HG03280 (cell line): ENCODE measurements around the gene BCL3.
A peak's percentile ranks its signal among the peaks of the same experiment; 100 is the strongest.
"Not testable (repeated sequence)": the region's sequence is repeated elsewhere in the genome, so short reads cannot be mapped to it uniquely, and the experiment has no call there.

Source experiments
- ATAC-seq: cut with Tn5 transposase; IDR thresholded peaks from one replicate; pipeline ENCODE4 v1.9.1; 2021; ENCODE audit warnings: mild to moderate bottlenecking, moderate library complexity; ENCODE audit not compliant: unreplicated experiment

Gene BCL3

DNA sequence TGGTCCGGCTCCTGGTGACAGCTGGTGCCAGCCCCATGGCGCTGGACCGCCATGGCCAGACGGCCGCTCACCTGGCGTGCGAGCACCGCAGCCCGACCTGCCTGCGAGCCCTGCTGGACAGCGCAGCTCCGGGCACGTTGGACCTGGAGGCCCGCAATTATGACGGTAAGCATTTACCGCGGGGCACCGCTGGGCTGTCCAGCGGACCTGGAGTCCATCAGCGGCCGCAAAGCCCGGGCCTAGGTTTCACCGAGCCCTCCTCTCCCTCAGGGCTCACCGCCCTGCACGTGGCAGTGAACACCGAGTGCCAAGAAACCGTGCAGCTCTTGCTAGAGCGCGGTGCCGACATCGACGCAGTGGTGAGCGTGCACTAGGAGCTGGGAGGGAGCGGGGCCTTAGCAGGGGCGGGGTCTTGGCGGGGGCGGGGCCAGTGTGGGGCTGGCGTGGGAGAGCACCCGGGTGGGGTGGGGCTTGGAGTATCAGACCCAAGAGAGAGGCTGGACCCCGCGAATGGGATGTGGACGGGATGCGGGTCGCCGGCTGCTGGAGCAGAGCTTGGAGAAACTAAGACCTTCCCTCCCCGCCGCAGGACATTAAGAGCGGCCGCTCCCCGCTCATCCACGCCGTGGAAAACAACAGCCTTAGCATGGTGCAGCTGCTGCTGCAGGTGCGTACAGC lies 8.7 kb downstream of the BCL3 start:
- ATAC-seq: no peak

DNA sequence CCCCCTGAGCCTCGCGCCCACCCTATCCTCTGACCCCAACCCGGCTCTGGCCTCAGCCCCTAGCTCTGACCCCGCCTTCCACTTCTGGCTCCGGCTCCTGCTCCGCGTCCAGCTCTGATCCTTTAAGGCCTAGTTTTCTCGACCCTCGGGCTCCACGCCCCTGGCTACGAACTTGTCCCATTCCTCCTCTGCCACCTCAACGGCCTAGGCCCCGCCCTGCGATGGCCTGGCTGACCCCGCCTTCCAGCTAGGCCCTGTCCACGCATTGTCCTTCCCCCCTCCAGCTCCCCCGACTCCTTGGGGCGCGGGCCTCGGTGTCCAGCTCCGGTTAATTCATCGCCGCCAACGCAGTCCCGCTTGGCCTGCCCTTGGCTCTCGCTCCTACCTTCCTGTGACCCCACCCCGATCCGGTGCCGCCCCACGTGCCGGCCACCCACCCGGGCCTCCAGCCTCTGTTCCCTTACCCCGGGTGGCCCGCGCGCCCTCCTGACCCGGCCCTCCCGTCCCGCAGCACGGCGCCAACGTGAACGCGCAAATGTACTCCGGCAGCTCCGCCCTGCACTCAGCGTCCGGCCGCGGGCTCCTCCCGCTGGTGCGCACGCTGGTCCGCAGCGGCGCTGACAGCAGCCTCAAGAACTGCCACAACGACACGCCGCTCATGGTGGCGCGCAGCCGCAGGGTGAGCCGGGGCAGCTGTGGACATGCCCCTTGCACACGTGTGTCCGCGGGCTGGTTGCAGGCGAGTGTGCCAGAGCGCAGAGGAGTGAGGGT lies 9.4 kb downstream of the BCL3 start:
- no peak for ATAC-seq

DNA sequence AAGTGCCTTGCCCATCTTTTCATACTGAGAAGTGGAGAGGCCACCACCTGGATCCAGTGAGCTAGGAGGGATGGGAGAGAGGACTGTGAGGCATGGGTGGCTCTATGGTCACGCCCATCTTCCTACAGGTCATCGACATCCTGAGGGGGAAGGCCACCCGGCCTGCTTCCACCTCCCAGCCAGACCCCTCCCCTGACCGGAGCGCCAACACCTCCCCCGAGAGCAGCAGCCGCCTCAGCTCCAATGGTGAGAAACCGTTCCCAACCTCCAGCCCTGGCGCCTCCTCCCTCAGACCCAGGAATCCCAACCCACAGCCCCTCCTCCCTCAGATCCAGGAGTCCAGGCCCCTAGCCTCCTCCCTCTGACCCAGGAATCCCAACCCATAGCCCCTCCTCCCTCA lies 10.1 kb downstream of the BCL3 start:
- no peak for ATAC-seq

DNA sequence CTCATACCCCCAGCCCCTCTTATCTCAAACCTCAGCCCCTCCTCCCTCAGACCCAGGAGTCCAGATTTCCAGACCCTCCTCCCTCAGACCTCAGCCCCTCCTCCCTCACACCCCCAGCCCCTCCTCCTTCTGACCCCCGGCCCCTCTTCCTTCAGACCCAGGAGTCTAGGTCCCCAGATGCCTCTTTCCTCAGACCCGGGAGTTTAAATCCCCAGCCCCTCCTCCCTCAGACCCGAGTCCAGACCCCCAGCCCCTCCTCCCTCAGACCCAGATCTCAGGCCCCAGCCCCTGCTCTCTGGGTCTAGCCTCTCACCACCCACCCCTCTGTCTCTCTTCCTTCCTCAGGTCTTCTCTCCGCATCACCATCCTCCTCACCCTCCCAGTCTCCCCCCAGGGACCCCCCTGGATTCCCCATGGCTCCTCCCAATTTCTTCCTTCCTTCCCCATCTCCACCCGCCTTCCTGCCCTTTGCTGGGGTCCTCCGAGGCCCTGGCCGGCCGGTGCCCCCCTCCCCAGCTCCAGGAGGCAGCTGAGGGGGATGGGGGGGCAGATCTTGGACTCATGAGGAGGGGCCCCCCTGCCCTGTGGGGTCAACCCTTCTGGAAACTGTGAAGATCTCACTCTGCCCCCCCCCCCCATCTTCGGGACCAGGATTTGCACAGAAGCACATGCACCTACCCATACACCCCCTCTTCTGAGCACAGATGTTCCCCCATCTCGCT lies 10.7 kb downstream of the BCL3 start:
- ATAC-seq: no peak

DNA sequence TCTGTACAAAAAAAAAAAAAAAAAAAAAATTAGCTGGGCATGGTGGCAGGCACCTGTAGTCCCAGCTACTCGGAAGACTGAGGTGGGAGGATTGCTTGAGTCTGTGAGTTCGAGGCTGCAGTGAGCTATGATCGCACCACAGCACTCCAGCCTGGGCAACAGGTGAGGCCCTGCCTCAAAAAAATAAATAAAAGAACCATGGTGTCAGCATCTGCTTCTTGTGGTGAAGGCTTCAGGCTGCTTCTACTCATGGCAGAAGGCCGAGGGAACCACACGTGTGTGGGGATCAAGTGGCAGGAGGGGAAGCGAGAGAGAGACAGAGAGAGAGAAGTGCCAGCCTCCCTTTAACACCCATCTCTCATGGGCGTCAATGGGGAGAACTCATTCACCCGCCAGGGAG lies 13.5 kb downstream of the BCL3 start:
- no peak for ATAC-seq

DNA sequence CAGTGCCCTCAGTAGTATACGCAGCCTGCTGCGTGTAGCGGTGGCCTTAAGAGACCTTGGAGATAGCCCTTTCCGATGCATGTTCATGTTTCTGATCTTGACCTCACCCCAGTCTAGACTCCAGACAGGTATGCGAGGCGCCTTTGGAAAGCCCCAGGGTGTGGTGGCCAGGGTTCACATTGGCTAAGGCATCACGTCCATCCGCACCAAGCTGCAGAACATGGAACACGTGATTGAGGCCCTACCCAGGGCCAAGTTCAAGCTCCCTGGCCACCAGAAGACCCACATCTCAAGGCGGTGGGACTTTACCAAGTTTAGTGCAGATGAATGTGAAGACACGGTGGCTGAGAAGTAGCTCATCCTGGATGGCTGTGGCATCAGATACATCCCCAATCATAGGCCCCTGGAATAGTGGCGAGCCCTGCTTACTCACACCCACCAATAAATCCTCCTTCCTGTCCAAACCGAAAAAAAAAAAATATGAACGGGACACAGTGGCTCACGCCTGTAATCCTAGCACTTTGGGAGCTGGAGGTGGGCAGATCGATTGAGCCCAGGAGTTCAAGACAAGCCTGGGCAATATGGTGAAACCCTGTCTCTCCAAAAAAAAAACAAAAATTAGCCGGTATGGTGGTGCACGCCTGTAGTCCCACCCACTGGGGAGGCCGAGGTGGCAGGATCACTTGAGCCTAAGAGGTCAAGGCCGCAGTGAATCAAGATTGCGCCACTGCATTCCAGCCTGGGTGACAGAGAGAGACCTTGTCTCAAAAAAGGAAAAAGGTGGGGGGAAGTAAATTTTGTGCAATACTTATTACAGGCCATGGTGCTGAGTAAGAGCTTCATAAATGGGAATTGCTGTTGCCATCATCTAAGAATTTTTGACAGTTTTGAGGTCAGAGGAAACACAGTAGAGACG lies 16.8 kb downstream of the BCL3 start:
- no peak for ATAC-seq

DNA sequence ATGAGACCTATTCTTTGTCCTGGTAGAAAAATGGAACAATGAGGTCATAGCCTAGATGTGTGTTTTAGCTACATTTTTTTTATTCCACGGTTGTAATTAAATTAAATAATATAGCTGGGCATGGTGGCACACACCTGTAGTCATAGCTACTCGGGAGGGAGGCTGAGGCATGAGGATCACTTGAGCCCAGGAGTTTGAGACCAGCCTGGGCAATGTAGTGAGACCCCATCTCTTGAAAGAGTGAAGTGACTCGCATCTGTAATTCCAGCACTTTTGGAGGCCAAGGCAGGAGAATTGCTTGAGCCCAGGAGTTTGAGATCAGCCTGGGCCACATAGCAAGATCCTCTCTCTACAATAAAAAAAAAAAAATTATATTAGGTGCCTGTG lies 17.4 kb downstream of the BCL3 start:
- ATAC-seq: no peak

DNA sequence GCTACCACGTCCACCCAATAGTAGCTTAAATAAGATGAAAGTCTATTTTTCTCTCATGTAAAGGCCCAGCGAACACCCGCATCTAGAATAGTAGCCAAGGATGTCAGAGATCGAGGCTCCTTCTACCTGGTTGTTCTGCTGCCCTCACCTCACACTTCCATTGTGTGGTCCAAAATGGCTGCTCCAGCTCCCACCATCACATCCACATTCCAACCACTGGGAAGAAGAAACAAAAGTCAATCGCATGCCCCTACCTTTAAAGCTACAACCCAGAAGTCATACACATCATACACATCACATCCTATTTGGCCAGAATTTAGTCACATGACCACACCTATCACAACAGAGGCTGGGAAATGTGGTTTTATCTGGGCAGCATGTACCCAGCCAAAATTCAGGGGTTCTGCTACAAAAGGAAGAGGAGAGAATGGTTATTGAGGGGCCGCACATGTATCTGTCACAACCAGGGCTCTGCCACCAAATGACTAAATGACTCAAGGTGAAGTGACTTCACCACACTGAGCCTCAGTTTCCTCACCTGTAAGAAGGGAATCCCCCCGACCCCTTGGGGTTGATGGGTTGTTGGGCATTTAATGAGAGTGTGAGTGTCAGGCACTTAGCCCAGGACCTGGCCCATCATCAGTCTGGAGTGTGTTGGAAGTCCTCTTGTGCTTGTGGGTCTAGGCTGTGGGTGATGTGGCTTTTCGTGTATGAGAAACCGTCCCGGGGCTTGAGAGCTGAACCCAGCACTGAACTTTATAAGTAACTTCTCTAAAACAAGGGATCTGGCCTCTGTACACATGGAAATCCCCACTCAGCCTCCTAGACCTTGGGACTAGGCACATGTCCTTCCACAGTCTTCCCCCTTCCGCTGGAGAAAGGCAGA lies 19.0 kb downstream of the BCL3 start:
- ATAC-seq: no peak

DNA sequence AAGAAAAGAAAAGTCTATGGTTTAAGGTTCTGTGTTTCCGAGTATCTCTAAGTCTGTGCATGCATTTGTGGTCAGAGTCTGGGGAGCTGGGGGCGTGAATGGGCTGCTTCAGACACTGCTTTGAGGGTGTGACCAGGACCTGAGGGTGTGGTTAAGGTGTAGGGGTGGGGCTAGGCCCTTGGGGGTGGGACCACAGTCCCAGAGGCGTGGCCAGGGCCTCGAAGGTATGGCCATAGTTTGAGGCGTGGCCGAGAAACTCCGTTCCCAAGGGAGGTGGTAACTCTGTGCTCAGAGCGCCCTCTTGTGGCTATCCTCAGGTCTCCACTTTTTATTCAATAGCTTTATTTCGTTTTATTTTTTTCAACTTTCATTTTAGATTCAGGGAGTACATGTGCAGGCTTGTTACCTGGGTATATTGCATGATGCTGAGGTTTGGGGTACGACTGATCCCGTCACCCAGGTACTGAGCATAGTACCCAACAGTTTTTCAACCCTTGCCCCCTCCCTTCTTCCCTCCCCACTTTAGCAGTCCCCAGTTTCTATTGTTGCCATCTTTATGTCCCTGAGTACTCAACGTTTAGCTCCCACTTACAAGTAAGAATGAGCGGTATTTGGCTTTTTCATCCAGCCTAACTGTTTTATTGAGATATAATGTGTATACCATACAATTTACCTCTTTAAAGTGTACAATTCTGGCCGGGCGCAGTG lies 22.2 kb downstream of the BCL3 start:
- ATAC-seq: peak; percentile 98

DNA sequence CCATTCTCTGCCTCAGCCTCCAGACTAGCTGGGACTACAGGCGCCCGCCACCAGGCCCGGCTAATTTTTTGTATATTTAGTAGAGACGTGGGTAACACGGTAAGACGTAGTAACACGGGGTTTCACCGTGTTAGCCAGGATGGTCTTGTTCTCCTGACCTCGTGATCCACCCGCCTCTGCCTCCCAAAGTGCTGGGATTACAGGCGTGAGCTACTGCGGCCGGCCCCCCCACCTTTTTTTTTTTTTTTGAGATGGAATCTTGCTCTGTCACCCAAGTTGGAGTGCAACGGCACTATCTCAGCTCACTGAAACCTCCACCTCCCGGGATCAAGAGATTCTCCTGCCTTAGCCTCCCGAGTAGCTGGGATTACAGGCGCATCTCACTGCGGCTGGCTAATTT lies 23.6 kb downstream of the BCL3 start:
- not testable (repeated sequence) for ATAC-seq

DNA sequence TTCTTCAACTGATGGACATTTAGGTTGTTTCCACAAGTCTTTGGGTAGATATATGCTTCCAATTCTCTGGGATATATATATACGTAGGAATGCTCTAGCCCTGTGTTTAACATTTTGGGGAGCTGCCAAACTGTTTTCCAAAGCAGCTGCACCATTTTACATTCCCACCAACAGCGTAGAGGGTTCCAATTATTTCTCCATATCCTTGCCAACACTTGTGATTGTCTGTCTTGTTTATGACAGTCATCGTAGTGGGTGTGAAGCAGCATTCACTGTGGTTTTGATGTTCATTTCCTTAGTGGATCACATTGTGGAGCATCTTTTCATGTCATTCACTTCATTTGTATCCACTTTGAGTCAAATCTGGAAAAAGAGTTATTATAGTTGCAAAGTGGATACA lies 24.5 kb downstream of the BCL3 start:
- ATAC-seq: no peak

DNA sequence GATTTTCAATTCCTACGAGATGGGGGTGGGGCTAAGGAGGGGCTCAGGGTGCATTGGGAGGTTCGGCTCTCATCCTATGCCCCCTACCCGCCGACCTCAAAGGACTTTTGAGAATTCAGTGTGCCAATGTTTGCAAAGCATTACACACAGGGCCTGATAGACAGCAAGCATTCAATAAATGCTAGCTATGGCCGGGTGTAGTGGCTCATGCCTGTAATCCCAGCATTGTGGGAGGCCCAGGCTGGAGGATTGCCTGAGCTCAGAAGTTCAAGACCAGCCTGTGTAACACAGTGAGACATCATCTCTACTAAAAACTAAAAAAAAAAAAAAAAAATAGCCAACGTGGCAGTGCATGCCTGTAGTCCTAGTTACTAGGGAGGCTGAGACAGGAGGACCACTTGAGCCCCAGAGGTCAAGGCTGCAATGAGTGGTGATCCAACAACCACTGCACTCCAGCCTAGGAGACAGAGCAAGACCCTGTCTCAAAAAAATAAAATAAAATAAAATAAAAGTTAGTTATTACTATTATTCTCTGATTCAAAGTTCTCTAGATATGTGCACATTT lies 27.2 kb downstream of the BCL3 start:
- no peak for ATAC-seq

DNA sequence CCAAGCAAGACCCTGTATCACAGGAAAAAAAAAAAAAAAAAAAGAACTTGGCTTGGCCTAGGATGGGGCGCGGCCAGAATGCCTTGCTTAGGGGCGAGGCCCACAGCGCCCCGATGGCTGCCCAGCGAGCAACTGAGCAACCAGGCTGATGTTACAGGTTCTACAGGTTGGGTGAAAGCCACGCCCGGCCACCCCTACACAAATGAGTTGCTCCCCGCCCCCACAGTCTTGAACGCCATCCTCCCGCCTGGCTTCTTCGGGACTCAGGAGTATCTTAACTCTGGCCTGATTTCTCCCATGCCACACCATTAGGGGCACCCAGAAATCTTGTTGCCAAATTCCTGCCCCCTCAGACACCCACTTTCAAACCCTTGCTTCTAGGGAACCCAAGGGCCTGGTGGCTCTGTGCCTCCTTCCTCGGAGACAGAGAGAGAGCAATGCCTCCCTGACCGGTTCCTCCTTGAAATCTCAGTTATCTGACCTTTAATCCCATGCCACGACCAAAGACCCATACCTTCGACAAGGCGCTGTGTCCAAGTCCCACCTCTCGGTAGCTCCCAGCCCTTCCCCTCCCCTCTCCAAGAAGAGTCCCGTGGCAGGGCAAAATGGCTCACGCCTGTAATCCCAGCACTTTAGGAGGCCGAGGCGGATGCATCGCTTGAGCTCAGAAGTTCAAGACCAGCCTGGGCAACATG lies 28.0 kb downstream of the BCL3 start:
- ATAC-seq: no peak

DNA sequence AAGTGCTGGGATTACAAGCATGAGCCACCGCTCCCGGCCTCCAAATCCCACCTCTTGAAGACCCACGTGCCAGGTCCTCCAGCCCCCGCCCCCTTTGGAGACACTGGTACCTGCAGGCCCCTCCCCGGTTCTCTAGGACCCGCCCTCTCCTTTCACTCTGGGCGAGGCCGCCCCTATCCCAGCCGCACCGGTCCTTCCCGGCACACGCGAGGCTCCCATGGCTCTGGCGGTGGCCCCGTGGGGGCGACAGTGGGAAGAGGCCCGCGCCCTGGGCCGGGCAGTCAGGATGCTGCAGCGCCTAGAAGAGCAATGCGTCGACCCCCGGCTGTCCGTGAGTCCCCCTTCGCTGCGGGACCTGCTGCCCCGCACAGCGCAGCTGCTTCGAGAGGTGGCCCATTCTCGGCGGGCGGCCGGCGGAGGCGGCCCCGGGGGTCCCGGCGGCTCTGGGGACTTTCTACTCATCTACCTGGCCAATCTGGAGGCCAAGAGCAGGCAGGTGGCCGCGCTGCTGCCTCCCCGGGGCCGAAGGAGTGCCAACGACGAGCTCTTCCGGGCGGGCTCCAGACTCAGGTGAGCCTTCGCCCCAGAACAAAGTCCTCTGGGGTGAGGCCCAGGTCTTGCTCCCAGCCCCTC lies 29.3 kb downstream of the BCL3 start, which contains the start of gene CBLC:
Gene CBLC, plus strand, starts transcription at position 176 of the 633 bp plus-strand sequence. Its CDS starts 42 bp downstream, at position 218.
- ATAC-seq: no peak

DNA sequence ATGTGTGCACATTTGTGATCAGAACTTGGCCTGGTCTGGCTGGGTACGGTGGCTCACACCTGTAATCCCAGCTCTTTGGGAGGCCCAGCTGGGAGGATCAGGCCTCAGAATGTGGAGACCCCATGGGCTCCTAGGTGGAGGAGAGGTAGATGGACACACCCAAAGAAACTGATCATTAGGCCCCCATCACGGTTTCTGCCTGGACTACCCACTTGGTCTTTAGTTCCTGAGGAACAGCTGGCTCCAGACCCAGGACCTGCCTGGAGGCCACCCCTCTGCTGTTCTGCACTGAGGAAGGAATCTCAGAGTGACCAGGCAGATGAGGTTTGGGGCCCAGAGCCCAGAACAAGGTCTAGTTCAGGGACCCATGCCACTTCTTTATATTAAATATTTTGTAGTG lies 30.6 kb downstream of the BCL3 start:
- no peak for ATAC-seq

DNA sequence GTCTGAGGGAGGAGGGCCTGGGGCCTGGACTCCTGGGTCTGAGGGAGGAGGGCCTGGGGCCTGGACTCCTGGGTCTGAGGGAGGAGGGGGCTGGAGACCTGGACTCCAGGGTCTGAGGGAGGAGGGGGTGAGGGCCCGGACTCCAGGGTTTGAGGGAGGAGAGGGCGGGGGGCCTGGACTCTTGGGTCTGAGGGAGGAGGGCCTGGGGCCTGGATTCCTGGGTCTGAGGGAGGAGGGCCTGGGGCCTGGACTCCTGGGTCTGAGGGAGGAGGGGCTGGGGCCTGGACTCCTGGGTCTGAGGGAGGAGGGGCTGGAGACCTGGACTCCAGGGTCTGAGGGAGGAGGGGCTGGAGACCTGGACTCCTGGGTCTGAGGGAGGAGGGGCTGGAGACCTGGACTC lies 33.2 kb downstream of the BCL3 start:
- ATAC-seq: not testable (repeated sequence)

DNA sequence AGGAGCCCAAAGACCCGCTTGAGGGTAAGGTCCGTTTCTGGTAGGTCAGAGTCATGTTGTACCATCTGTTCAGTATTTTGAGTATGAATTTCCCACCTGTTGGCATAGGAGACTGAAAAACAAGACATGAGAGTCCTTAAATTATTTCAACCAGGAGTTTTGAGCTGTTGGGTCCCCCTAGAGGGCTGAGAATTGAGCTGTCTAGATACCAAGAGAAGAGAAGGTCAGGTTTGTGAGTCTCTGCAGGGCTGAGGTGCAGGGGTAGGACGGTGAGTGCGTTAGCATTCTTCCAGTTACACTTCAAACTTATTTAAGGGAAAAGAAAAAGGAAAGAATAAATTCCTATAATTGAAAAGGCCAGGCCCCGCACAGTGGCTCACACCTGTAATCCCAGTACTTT lies 34.2 kb downstream of the BCL3 start:
- no peak for ATAC-seq

DNA sequence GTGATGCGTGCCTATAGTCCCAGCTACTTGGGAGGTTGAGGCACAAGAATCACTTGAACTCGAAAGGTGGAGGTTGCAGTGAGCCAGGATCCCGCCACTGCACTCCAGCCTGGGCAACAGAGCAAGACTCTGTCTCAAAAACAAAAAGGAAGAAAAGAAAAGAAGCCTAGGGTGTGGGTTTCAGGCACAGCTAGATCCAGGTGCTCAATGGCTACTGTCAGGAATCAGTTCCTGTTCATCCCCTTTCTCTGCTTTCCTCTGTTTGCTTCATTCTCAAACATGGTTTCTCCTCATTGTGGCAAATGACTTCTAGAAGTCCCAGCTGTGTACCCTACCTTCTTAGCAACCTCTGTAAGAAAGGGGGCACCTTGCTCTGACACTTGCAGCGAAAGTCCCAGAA lies 35.0 kb downstream of the BCL3 start:
- no peak for ATAC-seq
